Measurements from ENCODE around the gene MAEA. TPM values are rescaled to one million over a fixed set of nuclear protein-coding genes. Genes with fewer than 3 reads are reported as not detected.

The MAEA gene
- total RNA-seq, 1 donor from 2014 or later, result 63.2 TPM

GRCh38 chr4:1381181-1381621 is 91.5 kb downstream of the MAEA start:
- Histone ChIP-seq H3K36me3 (peaks cover 35% of the 10 kb centered on the region), H3K27me3 (no peaks in the 10 kb centered on the region), H3K4me3 (no peak overlapping the region), H3K4me1 (no peaks in the 10 kb centered on the region), H3K27ac (no peak overlapping the region), H3K9me3 (no peaks in the 10 kb centered on the region)
- TF ChIP-seq, protein P1, sequence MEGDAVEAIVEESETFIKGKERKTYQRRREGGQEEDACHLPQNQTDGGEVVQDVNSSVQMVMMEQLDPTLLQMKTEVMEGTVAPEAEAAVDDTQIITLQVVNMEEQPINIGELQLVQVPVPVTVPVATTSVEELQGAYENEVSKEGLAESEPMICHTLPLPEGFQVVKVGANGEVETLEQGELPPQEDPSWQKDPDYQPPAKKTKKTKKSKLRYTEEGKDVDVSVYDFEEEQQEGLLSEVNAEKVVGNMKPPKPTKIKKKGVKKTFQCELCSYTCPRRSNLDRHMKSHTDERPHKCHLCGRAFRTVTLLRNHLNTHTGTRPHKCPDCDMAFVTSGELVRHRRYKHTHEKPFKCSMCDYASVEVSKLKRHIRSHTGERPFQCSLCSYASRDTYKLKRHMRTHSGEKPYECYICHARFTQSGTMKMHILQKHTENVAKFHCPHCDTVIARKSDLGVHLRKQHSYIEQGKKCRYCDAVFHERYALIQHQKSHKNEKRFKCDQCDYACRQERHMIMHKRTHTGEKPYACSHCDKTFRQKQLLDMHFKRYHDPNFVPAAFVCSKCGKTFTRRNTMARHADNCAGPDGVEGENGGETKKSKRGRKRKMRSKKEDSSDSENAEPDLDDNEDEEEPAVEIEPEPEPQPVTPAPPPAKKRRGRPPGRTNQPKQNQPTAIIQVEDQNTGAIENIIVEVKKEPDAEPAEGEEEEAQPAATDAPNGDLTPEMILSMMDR (IDR thresholded peaks at IDR 0.05), result no peak
- intact Hi-C loops (cut with DNase I), result no loop called here
- DNase-seq, result no peak
- ATAC-seq, result no peak

GRCh38 chr4:1381944-1382541 is 92.4 kb downstream of the MAEA start:
- no peak overlapping the region for H3K27ac ChIP-seq
- no peaks in the 10 kb centered on the region for H3K9me3 ChIP-seq
- DNase-seq (peak; percentile 52), ATAC-seq (no peak)
- no peak overlapping the region for H3K4me3 ChIP-seq
- H3K27me3 ChIP-seq, result no peaks in the 10 kb centered on the region
- intact Hi-C loops (cut with DNase I), result no loop called here
- no peaks in the 10 kb centered on the region for H3K4me1 ChIP-seq
- H3K36me3 ChIP-seq, result peaks cover 36% of the 10 kb centered on the region
- TF ChIP-seq, protein P1 (IDR thresholded peaks at IDR 0.05), result no peak

DNA sequence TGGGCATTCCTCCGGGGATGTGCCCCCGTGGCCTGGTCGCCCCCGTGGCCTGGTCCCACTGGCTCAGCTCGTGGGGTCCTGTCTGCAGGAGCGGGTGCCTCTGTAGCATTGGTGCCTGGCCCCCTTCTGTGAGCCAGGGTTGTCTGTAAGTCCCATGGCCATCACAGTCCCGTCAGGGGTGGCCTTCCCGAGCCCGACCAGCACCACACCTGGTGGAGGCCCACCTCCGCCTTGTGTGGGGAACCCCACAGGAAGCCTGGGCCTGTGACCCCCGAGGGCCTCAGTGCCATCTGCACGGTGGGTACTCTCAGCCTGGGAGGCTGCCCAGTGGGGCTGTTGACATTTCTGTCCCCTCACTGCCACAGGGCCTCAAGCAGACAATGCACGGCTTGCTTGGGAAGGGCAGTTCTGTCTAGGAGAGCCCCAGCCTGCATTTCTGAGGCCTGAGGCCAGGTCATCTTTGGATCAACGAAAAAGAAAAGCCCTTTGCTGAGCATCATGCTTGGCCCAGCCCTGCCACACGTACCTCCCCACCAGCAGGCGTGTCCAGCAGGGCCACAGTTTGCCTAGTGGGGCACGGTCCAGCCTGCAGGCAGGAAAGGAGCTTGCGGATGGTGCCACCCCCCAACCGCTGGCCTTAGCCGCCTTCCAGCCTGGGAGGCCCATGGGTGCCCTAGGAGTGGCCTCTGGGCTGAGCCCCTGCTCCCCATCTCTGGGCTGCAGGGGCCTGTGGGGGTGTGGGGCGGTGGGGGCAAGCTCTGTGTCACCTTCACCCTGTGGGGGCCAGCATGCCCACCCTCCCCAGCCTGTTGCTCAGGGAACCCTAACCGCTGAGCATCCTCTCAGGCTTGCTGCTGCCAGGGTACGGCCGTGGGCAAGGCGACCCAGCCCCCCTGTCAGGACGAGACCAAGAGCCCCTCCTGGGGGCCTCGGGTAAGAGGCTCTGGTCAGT is 93.4 kb downstream of the MAEA start:
- DNase-seq, result peak; percentile 59

DNA sequence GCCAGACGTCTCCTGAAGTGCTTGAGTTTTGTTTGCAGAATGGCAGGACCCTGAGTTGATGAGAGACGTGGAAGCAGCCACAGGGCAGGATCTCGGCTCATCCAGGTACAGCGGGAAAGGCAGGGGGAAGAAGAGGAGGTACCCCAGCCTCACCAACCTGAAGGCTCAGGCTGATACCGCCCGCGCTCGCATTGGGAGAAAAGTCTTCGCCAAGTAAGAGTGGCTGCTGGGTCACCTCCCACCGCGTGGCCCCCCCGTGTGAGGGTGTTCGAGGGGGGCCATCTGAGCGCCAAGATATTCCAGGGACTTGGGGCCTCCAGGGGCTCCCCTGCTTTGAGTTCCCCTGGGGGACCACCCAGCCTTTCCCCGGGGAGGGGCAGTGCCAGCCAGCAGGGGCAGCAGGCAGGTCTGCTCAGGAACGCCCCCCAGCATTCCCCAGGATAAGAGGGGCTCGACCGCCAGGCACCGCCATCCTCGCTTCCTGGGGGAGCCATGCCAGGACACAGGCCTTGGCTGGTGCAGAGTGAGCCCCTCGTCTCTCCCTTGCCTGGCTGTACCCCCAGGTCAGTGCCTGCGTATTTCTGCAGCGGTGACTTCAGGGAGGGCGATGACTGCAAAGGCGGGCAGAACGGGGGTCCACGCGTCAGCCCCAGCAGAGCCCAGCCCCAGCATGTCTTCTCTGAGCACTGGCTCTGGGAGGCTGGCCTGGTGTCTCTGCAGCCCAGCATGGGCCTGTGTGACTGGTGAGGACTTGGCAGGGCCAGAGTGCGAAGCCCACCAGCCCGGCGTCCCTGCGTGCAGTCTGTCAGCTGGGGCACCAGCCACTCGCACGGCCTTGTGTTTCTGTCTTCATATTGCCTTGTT is 94.3 kb downstream of the MAEA start:
- DNase-seq, result peak; percentile 57
- Histone ChIP-seq H3K4me3 (no peak overlapping the region), H3K36me3 (peaks cover 42% of the 10 kb centered on the region), H3K9me3 (peaks cover 9% of the 10 kb centered on the region), H3K27me3 (no peaks in the 10 kb centered on the region), H3K27ac (no peak overlapping the region), H3K4me1 (no peaks in the 10 kb centered on the region)
- intact Hi-C loops (cut with DNase I), result no loop called here
- no peak for ATAC-seq
- TF ChIP-seq, protein P1 (IDR thresholded peaks at IDR 0.05), result no peak

More for the DNA sequence above, 93.4 kb downstream of the MAEA start:
- H3K4me3 ChIP-seq, result no peak overlapping the region
- peaks cover under 1% of the 10 kb centered on the region for H3K9me3 ChIP-seq
- intact Hi-C loops (cut with DNase I), result no loop called here
- TF ChIP-seq, protein P1 (IDR thresholded peaks at IDR 0.05), result no peak
- no peaks in the 10 kb centered on the region for H3K4me1 ChIP-seq
- H3K36me3 ChIP-seq, result peaks cover 42% of the 10 kb centered on the region
- no peak overlapping the region for H3K27ac ChIP-seq
- H3K27me3 ChIP-seq, result no peaks in the 10 kb centered on the region
- no peak for ATAC-seq

- DNase-seq (peak; percentile 60), ATAC-seq (peak; percentile 6)
- peaks cover 42% of the 10 kb centered on the region for H3K36me3 ChIP-seq
- TF ChIP-seq, protein P1 (IDR thresholded peaks at IDR 0.05), result no peak
- peaks cover 9% of the 10 kb centered on the region for H3K9me3 ChIP-seq
- intact Hi-C loops (cut with DNase I), result no loop called here
- no peak overlapping the region for H3K4me3 ChIP-seq
- H3K4me1 ChIP-seq, result no peaks in the 10 kb centered on the region
- H3K27me3 ChIP-seq, result no peaks in the 10 kb centered on the region
- no peak overlapping the region for H3K27ac ChIP-seq
Measured at GRCh38 chr4:1384675-1385372, 95.1 kb downstream of the MAEA start.

Data from upper lobe of right lung (tissue), 1 donor.